WTC11 (cell line): ENCODE measurements around the gene NFIA.

Experiments
- CREM ChIP-seq: sonication (generic); formaldehyde crosslinking; IDR thresholded peaks from 2 replicates; pipeline ENCODE4 v1.8.1; 2022; ENCODE audit warnings: mild to moderate bottlenecking, missing genetic modification reagents, moderate library complexity
- ETV6 ChIP-seq: sonication (generic); formaldehyde crosslinking; IDR thresholded peaks from 2 replicates; pipeline ENCODE4 v1.8.1; 2022; ENCODE audit warnings: mild to moderate bottlenecking, missing genetic modification reagents
- FOXK1 ChIP-seq: sonication (generic); formaldehyde crosslinking; IDR thresholded peaks from 2 replicates; pipeline ENCODE4 v1.8.0; 2022; ENCODE audit warnings: mild to moderate bottlenecking, moderate library complexity, missing genetic modification reagents
- NR3C1 ChIP-seq: sonication (generic); formaldehyde crosslinking; conservative IDR thresholded peaks from 2 replicates; pipeline ENCODE4 v1.8.1; 2023; ENCODE audit warnings: low read depth, mild to moderate bottlenecking, missing genetic modification reagents
- ZNF219 ChIP-seq: sonication (generic); formaldehyde crosslinking; IDR thresholded peaks from 2 replicates; pipeline ENCODE4 v1.8.0; 2023; ENCODE audit warnings: missing genetic modification reagents, mild to moderate bottlenecking, borderline replicate concordance

DNA sequence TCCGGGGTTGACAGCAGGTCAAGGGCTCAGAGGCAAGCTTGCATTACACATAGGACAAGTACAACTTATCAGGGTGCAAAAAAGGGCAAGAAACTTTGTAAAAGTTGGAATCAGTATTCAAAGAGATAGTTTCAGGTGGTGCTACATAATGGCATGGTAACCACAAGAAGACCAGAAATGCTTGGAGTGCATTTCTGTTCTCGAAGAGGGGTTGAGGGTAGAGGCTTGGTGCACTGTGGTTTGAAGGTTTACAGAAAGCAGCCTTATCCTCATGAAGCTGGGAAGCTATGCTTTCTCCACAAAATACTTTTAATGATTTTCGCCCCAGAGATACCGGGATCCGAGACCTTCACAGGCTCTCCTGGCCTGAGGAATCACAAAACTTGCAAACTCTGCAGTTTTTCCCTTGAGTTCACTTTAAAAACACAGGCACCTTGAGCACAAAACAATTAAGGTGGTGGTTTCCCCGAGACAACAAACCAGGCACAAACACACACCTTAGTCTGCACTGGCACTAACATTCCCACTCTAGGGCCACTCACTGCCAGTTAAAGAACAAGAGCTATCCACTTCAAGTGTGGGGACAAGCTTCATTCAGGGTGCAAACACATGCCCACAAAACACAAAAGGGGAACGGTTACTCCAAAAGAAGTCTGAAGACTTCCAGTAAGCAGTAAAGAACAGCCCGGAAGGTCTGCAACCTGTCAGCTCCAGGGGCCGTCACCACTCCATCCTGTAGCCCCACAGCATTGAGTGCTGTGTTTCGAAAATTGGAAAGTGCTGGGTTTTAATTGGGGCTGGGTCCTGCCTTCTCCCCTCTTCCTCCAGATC, 29.8 kb upstream of the NFIA start:
- no peak for TF ChIP-seq CREM (CRISPR knock-in tag)
- no peak for TF ChIP-seq ETV6 (CRISPR knock-in tag)
- TF ChIP-seq ZNF219 = no peak
- no peak for TF ChIP-seq FOXK1 (CRISPR knock-in tag)
- no peak for TF ChIP-seq NR3C1
